ENCODE measurements around the gene TMUB2. TPM values are rescaled to one million over a fixed set of nuclear protein-coding genes. Genes with fewer than 3 reads are reported as not detected.
"Not testable (repeated sequence)": the region's sequence is repeated elsewhere in the genome, so short reads cannot be mapped to it uniquely, and the experiment has no call there.

TMUB2 gene
- total RNA-seq, 1 experiment from 2014 or later, result 19.1 TPM

GRCh38 chr17:44233582-44233981, 46.8 kb downstream of the TMUB2 start:
- Histone ChIP-seq H3K27me3 (ENCODE audit: control insufficient read depth, insufficient read depth, low read length) (no peaks in the 10 kb centered on the region), H3K4me3 (ENCODE audit: insufficient read depth, low read depth, low read length) (no peak overlapping the region), H3K36me3 (replicated peaks; ENCODE audit: control insufficient read depth, insufficient read depth, low read length) (no peaks in the 10 kb centered on the region)
- no peak for DNase-seq

GRCh38 chr17:44235583-44235936, 48.8 kb downstream of the TMUB2 start:
- no peak overlapping the region for H3K4me3 ChIP-seq (ENCODE audit: insufficient read depth, low read depth, low read length)
- no peak for DNase-seq
- no peaks in the 10 kb centered on the region for H3K27me3 ChIP-seq (ENCODE audit: control insufficient read depth, insufficient read depth, low read length)
- H3K36me3 ChIP-seq (replicated peaks; ENCODE audit: control insufficient read depth, insufficient read depth, low read length), result no peaks in the 10 kb centered on the region

- H3K36me3 ChIP-seq (replicated peaks; ENCODE audit: control insufficient read depth, insufficient read depth, low read length), result no peaks in the 10 kb centered on the region
- DNase-seq, result no peak
- no peak overlapping the region for H3K4me3 ChIP-seq (ENCODE audit: insufficient read depth, low read depth, low read length)
- H3K27me3 ChIP-seq (ENCODE audit: control insufficient read depth, insufficient read depth, low read length), result no peaks in the 10 kb centered on the region
Measured at GRCh38 chr17:44236444-44236991, 49.7 kb downstream of the TMUB2 start.

DNA sequence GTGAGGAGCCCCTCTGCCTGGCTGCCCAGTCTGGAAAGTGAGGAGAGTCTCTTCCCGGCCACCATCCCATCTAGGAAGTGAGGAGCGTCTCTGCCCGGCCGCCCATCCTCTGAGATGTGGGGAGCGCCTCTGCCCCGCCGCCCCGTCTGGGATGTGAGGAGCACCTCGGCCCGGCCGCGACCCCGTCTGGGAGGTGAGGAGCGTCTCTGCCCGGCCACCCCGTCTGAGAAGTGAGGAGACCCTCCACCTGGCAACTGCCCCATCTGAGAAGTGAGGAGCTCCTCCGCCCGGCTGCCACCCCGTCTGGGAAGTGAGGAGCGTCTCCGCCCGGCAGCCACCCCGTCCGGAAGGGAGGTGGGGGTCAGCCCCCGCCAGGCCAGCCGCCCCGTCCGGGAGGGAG, 51.1 kb downstream of the TMUB2 start:
- not testable (repeated sequence) for H3K27me3 ChIP-seq (ENCODE audit: control insufficient read depth, insufficient read depth, low read length); H3K36me3 ChIP-seq (replicated peaks; ENCODE audit: control insufficient read depth, insufficient read depth, low read length); DNase-seq; H3K4me3 ChIP-seq (ENCODE audit: insufficient read depth, low read depth, low read length)

DNA sequence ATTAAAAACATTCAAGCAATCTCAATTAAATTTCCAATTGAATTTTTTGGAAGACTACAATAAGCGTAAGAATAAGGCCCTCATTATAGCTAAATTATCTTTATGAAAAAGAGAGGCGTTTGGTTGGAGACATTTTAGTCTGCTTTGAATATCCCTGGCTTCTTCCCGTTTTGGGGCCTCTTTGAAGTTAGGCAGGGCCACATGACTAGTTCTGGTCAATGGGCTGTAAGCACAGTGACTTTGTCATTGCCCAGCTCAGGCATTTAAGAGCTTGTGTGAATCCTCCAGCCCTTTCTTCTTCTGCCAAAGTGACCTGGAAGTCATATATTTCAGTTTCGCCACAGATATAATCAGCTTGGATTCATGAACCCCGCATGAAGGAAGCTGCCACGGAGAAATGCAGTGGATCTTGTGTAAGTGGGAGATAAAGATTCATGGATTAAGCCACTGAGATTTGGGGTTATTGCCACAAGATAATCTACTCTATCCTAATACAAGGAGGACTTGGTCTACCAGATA, 54.4 kb downstream of the TMUB2 start:
- Histone ChIP-seq H3K27me3 (ENCODE audit: control insufficient read depth, insufficient read depth, low read length) (no peaks in the 10 kb centered on the region), H3K4me3 (ENCODE audit: insufficient read depth, low read depth, low read length) (no peak overlapping the region), H3K36me3 (replicated peaks; ENCODE audit: control insufficient read depth, insufficient read depth, low read length) (no peaks in the 10 kb centered on the region)
- no peak for DNase-seq

Other genes starting within 250 kb of the TMUB2 start
- not detected in 2 replicates for gene PPY, start 244.5 kb upstream of the TMUB2 start, total RNA-seq (2014; rRNA removed; shearing (Covaris generic))
- 0.67 and 1.8 TPM in 2 replicates for gene PYY, start 233.0 kb upstream of the TMUB2 start, total RNA-seq (2014; rRNA removed; shearing (Covaris generic))
- gene NAGS, start 182.3 kb upstream of the TMUB2 start, total RNA-seq (2014; rRNA removed; shearing (Covaris generic)), result 5.1 and 5.9 TPM in 2 replicates
- 31.7 and 48.5 TPM in 2 replicates for gene TMEM101, start 172.0 kb upstream of the TMUB2 start, total RNA-seq (2014; rRNA removed; shearing (Covaris generic))
- gene LSM12, start 120.3 kb upstream of the TMUB2 start, total RNA-seq (2014; rRNA removed; shearing (Covaris generic)), result 101 and 109 TPM in 2 replicates
- 94.0 and 104 TPM in 2 replicates for gene G6PC3, start 116.2 kb upstream of the TMUB2 start, total RNA-seq (2014; rRNA removed; shearing (Covaris generic))
- gene HDAC5, start 63.3 kb upstream of the TMUB2 start, total RNA-seq (2014; rRNA removed; shearing (Covaris generic)), result 72.5 and 89.0 TPM in 2 replicates
- gene HROB, start 45.0 kb upstream of the TMUB2 start, total RNA-seq (2014; rRNA removed; shearing (Covaris generic)), result 12.9 and 15.7 TPM in 2 replicates
- gene ASB16, start 16.3 kb upstream of the TMUB2 start, total RNA-seq (2014; rRNA removed; shearing (Covaris generic)), result 0.17 TPM in 1 of 2 replicates, not detected in the other
- 80.6 and 83.4 TPM in 2 replicates for gene ATXN7L3, start 12.9 kb downstream of the TMUB2 start, total RNA-seq (2014; rRNA removed; shearing (Covaris generic))
- gene UBTF, start 32.7 kb downstream of the TMUB2 start, total RNA-seq (2014; rRNA removed; shearing (Covaris generic)), result 63.3 and 66.2 TPM in 2 replicates
- gene SLC4A1, start 81.2 kb downstream of the TMUB2 start, total RNA-seq (2014; rRNA removed; shearing (Covaris generic)), result 0.07 TPM in 2 replicates
- 5.1 and 5.7 TPM in 2 replicates for gene RUNDC3A, start 121.6 kb downstream of the TMUB2 start, total RNA-seq (2014; rRNA removed; shearing (Covaris generic))
- gene SLC25A39, start 137.9 kb downstream of the TMUB2 start, total RNA-seq (2014; rRNA removed; shearing (Covaris generic)), result 281 and 295 TPM in 2 replicates
- 122 and 161 TPM in 2 replicates for gene GRN, start 158.3 kb downstream of the TMUB2 start, total RNA-seq (2014; rRNA removed; shearing (Covaris generic))
- 23.7 and 24.1 TPM in 2 replicates for gene FAM171A2, start 176.9 kb downstream of the TMUB2 start, total RNA-seq (2014; rRNA removed; shearing (Covaris generic))
- gene ITGA2B, start 202.7 kb downstream of the TMUB2 start, total RNA-seq (2014; rRNA removed; shearing (Covaris generic)), result 6.2 and 11.4 TPM in 2 replicates

Data from H7 (cell line).